HepG2 (cell line): ENCODE data around the gene ZFAND6. TPM values are rescaled to one million over a fixed set of nuclear protein-coding genes. Genes with fewer than 3 reads are reported as not detected.

Experiments
- HNRNPL ChIP-seq: fragments of 200-400 bp; formaldehyde crosslinking; IDR thresholded peaks from 2 replicates; pipeline ENCODE4 v1.6.1; 2017; ENCODE audit warnings: mild to moderate bottlenecking, low read depth, low read length
- HNRNPLL ChIP-seq: fragments of 200-400 bp; formaldehyde crosslinking; IDR thresholded peaks from 2 replicates; pipeline ENCODE4 v1.6.1; 2017; ENCODE audit warnings: mild to moderate bottlenecking, low read depth, low read length; ENCODE audit not compliant: poor library complexity, severe bottlenecking
- HOXA3 ChIP-seq: sonication (generic); formaldehyde crosslinking; IDR thresholded peaks from 2 replicates; pipeline ENCODE4 v1.5.0; 2020; ENCODE audit warnings: missing genetic modification reagents
- KDM2A ChIP-seq: sonication (generic); formaldehyde crosslinking; IDR thresholded peaks from 2 replicates; pipeline ENCODE4 v1.4.0; 2020; ENCODE audit warnings: low read depth, missing genetic modification reagents, borderline replicate concordance
- MZF1 ChIP-seq: sonication (generic); formaldehyde crosslinking; IDR thresholded peaks from 2 replicates; pipeline ENCODE4 v1.8.1; 2023; ENCODE audit warnings: mild to moderate bottlenecking, missing genetic modification reagents, borderline replicate concordance
- RARA ChIP-seq: IDR thresholded peaks from 2 replicates; pipeline ENCODE4 v1.6.1; 2016; ENCODE audit warnings: missing genetic modification reagents, missing compliant biosample characterization
- SALL1 ChIP-seq: sonication (generic); formaldehyde crosslinking; IDR thresholded peaks from 2 replicates; pipeline ENCODE4 v1.8.0; 2022; ENCODE audit warnings: mild to moderate bottlenecking, missing genetic modification reagents
- SIN3A ChIP-seq: IDR thresholded peaks from 2 replicates; pipeline ENCODE4 v1.6.1; 2011; ENCODE audit warnings: low read depth, mild to moderate bottlenecking, control low read depth, low read length, borderline replicate concordance
- SNAI1 ChIP-seq: sonication (generic); formaldehyde crosslinking; IDR thresholded peaks from 2 replicates; pipeline ENCODE4 v1.5.0; 2020; ENCODE audit warnings: mild to moderate bottlenecking, missing genetic modification reagents, borderline replicate concordance
- SOX5 ChIP-seq: IDR thresholded peaks from 2 replicates; pipeline ENCODE4 v1.6.1; 2016; ENCODE audit warnings: borderline replicate concordance
- SP1 ChIP-seq, 2 experiments: fragments of 450-650 bp in 1 of 2; sonication (generic) in 1 of 2; formaldehyde crosslinking in 1 of 2; IDR thresholded peaks; 2 replicates each; pipeline versions ENCODE4 v1.4.0 to v1.6.1; 2016 to 2020; ENCODE audit warnings: missing genetic modification reagents in 1 of 2
- TARDBP ChIP-seq: sonication (generic); formaldehyde crosslinking; IDR thresholded peaks from 2 replicates; pipeline ENCODE4 v1.8.0; 2022; ENCODE audit warnings: mild to moderate bottlenecking, missing genetic modification reagents
- TEAD2 ChIP-seq: sonication (generic); formaldehyde crosslinking; IDR thresholded peaks from 2 replicates; pipeline ENCODE4 v1.9.0; 2021; ENCODE audit warnings: missing genetic modification reagents
- THAP11 ChIP-seq: IDR thresholded peaks from 2 replicates; pipeline ENCODE4 v1.6.1; 2016; ENCODE audit warnings: missing biosample characterization, missing genetic modification reagents
- THAP8 ChIP-seq: sonication (generic); formaldehyde crosslinking; IDR thresholded peaks from 2 replicates; pipeline ENCODE4 v1.5.1; 2020; ENCODE audit warnings: missing genetic modification reagents, mild to moderate bottlenecking, borderline replicate concordance
- ZFP37 ChIP-seq: sonication (generic); formaldehyde crosslinking; IDR thresholded peaks from 2 replicates; pipeline ENCODE4 v1.4.0; 2020; ENCODE audit warnings: missing genetic modification reagents, borderline replicate concordance
- ZMAT3 ChIP-seq: sonication (generic); formaldehyde crosslinking; conservative IDR thresholded peaks from 2 replicates; pipeline ENCODE4 v1.7.0; 2021; ENCODE audit warnings: missing genetic modification reagents
- ZMYM3 ChIP-seq: sonication (generic); formaldehyde crosslinking; IDR thresholded peaks from 2 replicates; pipeline ENCODE4 v1.5.1; 2020; ENCODE audit warnings: mild to moderate bottlenecking, missing genetic modification reagents
- ZNF124 ChIP-seq: sonication (generic); formaldehyde crosslinking; IDR thresholded peaks from 2 replicates; pipeline ENCODE4 v1.4.0; 2020; ENCODE audit warnings: missing genetic modification reagents
- ZNF160 ChIP-seq: sonication (generic); formaldehyde crosslinking; IDR thresholded peaks from 2 replicates; pipeline ENCODE4 v1.8.0; 2022; ENCODE audit warnings: mild to moderate bottlenecking, inconsistent platforms, missing genetic modification reagents
- ZNF333 ChIP-seq: sonication (generic); formaldehyde crosslinking; IDR thresholded peaks from 2 replicates; pipeline ENCODE4 v1.4.0; 2020; ENCODE audit warnings: mild to moderate bottlenecking, missing genetic modification reagents, borderline replicate concordance
- ZNF569 ChIP-seq: sonication (generic); formaldehyde crosslinking; IDR thresholded peaks from 2 replicates; pipeline ENCODE4 v1.5.0; 2020; ENCODE audit warnings: mild to moderate bottlenecking, missing genetic modification reagents, moderate library complexity, borderline replicate concordance
- ZNF839 ChIP-seq: sonication (generic); formaldehyde crosslinking; IDR thresholded peaks from 2 replicates; pipeline ENCODE4 v1.4.0; 2020; ENCODE audit warnings: missing genetic modification reagents, mild to moderate bottlenecking, borderline replicate concordance
- polyA plus RNA-seq, 8 experiments: library from polyadenylated mRNA; depleted of rRNA in 3 of 8; stranded (reverse) in 7 of 8; unstranded in 1 of 8; fragments of >200 nt; fragmentation: Illumina TruSeq in 4 of 8; extraction: Trizol in 4 of 8; gene quantifications; 2 replicates each; pipeline versions ENCODE4 v1.2.1 to v1.2.3, GENCODE V29; 2011 to 2016; ENCODE audit warnings: low read depth in 4 of 8, missing spikeins in 1 of 8, mixed read lengths in 1 of 8; ENCODE audit not compliant: insufficient read depth in 1 of 8
- total RNA-seq, 5 experiments: library from RNA; depleted of rRNA; stranded (reverse); fragments of >200 nt; fragmentation: Illumina TruSeq; extraction: Trizol; gene quantifications; 2 replicates each; pipeline ENCODE4 v1.2.3, GENCODE V29; 2016; ENCODE audit warnings: low read depth in 1 of 5
- TF ChIP-seq, protein P1 (sequence below): sonication (generic); formaldehyde crosslinking; IDR thresholded peaks from 2 replicates; pipeline ENCODE4 v1.4.0; 2020; ENCODE audit warnings: missing genetic modification reagents, borderline replicate concordance

The ZFAND6 gene
- total and polyA plus RNA-seq, 2 of the 13 experiments (the other 11 are each of a cell fraction or from before 2014, with no cell fraction given) = 84.2 to 115 TPM

DNA sequence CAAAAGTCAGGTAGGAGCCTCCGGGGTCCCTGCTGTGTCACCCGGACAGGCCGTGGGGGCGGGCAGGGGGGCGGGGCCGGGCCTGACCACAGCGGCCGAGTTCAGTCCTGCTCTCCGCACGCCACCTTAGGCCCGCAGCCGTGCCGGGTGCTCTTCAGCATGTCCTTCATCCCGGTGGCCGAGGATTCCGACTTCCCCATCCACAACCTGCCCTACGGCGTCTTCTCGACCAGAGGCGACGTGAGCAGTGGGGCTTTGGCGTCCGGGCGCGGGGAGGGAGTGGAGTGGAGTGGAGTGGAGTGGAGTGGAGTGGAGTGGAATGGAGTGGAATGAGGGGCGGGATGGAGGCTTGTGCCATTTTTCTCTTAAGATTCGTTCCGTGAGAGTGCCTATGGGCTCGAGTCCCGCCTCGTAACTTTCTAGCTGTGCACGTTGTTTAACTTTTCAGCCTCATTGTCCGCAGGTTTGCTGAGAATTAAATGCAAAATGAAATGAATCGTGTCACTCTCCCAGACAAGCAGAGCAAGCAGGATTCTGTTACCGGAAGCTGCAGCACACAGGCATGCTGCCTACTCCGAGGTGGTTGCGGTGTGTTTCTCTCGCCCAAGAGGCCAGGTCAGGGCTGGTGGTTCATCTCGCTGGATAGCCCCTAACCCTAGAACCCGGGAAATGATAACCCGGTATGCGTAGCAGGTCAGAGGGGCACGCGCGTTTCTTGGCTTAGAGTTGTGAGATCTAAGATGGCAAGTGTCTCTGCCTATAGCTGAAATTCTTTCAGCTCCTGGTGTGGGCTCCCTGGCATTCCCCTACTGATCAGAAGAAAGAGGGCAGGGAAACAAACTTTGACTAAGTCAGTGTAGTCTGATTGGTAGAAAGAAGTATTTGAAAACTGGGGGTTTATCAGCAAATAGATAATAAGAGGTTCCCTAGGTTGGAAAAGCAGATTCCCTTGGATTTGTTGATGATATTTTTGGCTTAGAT lies 93.7 kb downstream of the ZFAND6 start, which contains the start of gene FAH (continued):
- TF ChIP-seq ZMYM3 (CRISPR knock-in tag) = peak; percentile 50; the same call in 1 of the 2 replicates
- 0 out of 2 replicates have a peak, but pooled peaks have one; percentile 77 for TF ChIP-seq SNAI1
- 0 out of 2 replicates have a peak, but pooled peaks have one; percentile 62 for TF ChIP-seq HNRNPL
- TF ChIP-seq KDM2A (CRISPR knock-in tag) = peak; percentile 71
- TF ChIP-seq, protein P1, sequence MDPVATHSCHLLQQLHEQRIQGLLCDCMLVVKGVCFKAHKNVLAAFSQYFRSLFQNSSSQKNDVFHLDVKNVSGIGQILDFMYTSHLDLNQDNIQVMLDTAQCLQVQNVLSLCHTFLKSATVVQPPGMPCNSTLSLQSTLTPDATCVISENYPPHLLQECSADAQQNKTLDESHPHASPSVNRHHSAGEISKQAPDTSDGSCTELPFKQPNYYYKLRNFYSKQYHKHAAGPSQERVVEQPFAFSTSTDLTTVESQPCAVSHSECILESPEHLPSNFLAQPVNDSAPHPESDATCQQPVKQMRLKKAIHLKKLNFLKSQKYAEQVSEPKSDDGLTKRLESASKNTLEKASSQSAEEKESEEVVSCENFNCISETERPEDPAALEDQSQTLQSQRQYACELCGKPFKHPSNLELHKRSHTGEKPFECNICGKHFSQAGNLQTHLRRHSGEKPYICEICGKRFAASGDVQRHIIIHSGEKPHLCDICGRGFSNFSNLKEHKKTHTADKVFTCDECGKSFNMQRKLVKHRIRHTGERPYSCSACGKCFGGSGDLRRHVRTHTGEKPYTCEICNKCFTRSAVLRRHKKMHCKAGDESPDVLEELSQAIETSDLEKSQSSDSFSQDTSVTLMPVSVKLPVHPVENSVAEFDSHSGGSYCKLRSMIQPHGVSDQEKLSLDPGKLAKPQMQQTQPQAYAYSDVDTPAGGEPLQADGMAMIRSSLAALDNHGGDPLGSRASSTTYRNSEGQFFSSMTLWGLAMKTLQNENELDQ (CRISPR knock-in tag) = no peak
- TF ChIP-seq THAP8 (CRISPR knock-in tag) = no peak
- TF ChIP-seq SALL1 (CRISPR knock-in tag) = peak; percentile 42; the same call in 1 of the 2 replicates
- TF ChIP-seq ZFP37 (CRISPR knock-in tag) = 0 out of 2 replicates have a peak, but pooled peaks have one; percentile 13
- TF ChIP-seq ZMAT3 (CRISPR knock-in tag) = peak; percentile 62; the same call in 1 of the 2 replicates
- peak; percentile 17; the same call in 1 of the 2 replicates for TF ChIP-seq HOXA3 (CRISPR knock-in tag)
- TF ChIP-seq HNRNPLL = peak; percentile 70
- TF ChIP-seq TEAD2 = 0 out of 2 replicates have a peak, but pooled peaks have one; percentile 29
- peak; percentile 94; the same call in 1 of the 2 replicates for TF ChIP-seq ZNF333 (CRISPR knock-in tag)
- peak; percentile 69; the same call in 1 of the 2 replicates for TF ChIP-seq TARDBP
- TF ChIP-seq ZNF839 (CRISPR knock-in tag) = no peak
- TF ChIP-seq SIN3A = peak; percentile 45; the same call in 1 of the 2 replicates
- TF ChIP-seq SP1 (IDR thresholded peaks at IDR 0.05) = no peak
- TF ChIP-seq SP1 (CRISPR knock-in tag; IDR thresholded peaks at IDR 0.05) = peak; percentile 80
- TF ChIP-seq MZF1 (CRISPR knock-in tag) = no peak
- 0 out of 2 replicates have a peak, but pooled peaks have one; percentile 4 for TF ChIP-seq SOX5 (CRISPR knock-in tag)
- no peak for TF ChIP-seq ZNF124 (CRISPR knock-in tag)
- no peak for TF ChIP-seq THAP11
- TF ChIP-seq RARA = 0 out of 2 replicates have a peak, but pooled peaks have one; percentile 62
- no peak for TF ChIP-seq ZNF569 (CRISPR knock-in tag)
- TF ChIP-seq ZNF160 (CRISPR knock-in tag) = no peak
